Measurements from ENCODE around the gene CLEC1A.
"Not testable (repeated sequence)": the region's sequence is repeated elsewhere in the genome, so short reads cannot be mapped to it uniquely, and the experiment has no call there.

CLEC1A gene

GRCh38 chr12:10048526-10048925 is 50.3 kb downstream of the CLEC1A start:
- no peak for DNase-seq (ENCODE audit: low spot score)

DNA sequence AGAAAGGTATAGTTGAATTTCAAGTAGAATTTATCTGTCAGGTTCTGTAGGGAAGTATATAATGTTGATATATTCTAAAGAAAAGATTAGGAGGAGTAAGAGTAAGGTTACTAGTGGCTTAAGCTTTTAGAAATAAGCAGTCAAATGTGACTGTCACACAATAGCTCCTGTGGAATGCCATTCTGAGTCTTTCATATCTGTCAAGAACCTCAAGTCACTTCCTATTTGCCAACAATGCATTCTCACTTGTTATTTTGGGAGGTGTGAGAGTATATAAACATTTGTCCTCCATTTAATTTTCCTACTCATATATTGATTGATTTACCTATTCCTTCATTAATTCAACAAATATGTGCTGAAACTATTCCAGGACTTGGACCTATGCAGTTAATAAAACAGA is 56.6 kb downstream of the CLEC1A start:
- no peak for DNase-seq (ENCODE audit: low spot score)

GRCh38 chr12:10033783-10034545 is 64.8 kb downstream of the CLEC1A start:
- DNase-seq (ENCODE audit: low spot score) = no peak

DNA sequence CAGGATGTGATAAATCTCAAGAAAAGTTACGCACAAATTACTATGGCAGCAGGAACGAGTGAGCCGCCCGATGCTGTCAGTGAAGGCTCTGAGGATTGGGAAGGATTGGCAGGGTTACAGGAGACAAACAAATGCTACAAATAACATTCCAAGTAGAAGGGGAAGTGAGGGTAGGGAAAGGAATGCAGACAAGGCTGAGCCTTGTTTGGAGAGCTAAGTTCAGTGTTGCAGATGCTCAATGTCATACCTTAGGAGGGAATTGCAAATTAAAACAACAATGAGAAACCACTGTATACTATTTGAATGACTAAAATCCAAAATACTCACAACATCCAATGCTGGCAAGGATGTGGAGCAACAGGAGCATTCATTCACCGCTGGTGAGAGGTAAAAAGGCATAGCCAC is 67.0 kb downstream of the CLEC1A start:
- no peak for DNase-seq (ENCODE audit: low spot score)

- no peak for DNase-seq (ENCODE audit: low spot score)
Observed at GRCh38 chr12:10031321-10031720, 67.5 kb downstream of the CLEC1A start.

DNA sequence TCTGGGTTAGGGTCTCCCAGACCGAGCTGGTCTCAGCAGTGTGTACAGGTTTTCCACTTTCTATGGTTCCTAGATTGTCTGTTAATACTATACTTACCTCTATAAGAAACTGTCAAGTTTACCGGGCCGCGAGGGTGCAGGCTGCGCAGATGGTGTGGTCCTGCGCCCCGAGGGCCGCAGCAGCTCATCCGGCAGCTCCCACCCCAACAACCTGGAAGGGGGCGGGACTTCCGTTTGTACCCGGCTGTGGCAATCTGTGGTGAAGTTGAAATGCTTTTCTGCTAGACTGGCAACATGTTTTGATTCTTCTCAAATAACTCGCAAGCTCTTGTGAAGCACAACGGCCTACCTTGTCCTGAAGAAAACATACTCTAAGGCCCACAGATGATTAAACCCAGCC is 68.3 kb downstream of the CLEC1A start, which contains the start of gene CLEC9A:
Gene CLEC9A (plus strand): TSS at position 237 of the 400 bp plus-strand sequence. CDS start 22,006 bp downstream, outside the sequence.
- DNase-seq (ENCODE audit: low spot score) = no peak

DNA sequence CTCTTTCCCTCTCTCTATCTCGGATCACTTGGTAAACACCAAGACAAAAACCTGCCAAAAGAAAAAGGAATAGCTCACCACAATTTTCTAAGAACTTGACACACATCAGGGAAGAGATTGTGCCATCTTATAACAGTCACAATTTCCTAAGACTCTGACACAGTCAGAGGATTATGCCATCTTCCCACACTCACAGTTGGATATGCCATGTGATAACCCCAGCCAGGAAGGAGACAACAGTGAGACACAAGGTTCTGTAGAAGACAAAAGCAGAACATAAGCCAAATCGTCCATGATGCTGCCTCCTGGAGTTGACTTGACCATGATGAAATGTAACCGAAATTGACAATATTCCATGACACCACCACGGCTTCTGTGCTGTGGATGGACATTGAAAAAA is 71.1 kb downstream of the CLEC1A start:
- DNase-seq (ENCODE audit: low spot score) = no peak

GRCh38 chr12:10027311-10027710 is 71.5 kb downstream of the CLEC1A start:
- no peak for DNase-seq (ENCODE audit: low spot score)

GRCh38 chr12:10026666-10027065 is 72.1 kb downstream of the CLEC1A start:
- DNase-seq (ENCODE audit: low spot score) = not testable (repeated sequence)

DNA sequence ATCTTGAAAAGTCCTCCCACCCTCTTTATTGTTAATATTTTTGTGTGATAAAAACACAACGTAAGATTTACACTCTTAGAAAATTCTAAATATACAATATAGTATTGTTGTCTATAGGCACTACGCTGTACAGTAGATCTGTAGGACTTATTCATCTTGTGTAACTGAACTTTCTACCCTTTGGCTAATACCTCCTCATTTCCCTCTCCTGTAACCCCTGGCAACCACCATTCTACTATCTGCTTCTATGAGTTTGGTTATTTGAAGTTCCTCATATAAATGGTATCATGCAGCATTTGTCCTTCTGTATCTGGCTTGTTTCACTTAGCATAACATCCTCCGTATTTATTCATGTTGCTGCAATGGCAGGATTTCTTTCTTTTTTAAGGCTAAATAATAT is 73.5 kb downstream of the CLEC1A start:
- no peak for DNase-seq (ENCODE audit: low spot score)

GRCh38 chr12:10021342-10021741 is 77.4 kb downstream of the CLEC1A start:
- no peak for DNase-seq (ENCODE audit: low spot score)

Data from left forelimb (tissue), 1 donor.